Superior temporal gyrus (tissue), 1 donor: ENCODE results near the gene ULK4.
"Not testable (repeated sequence)": the region's sequence is repeated elsewhere in the genome, so short reads cannot be mapped to it uniquely, and the experiment has no call there.

Experiments used
- DNase-seq: peaks from one replicate; pipeline ENCODE4 v3.0.0-alpha.2; 2016; ENCODE audit errors: extremely low spot score

ULK4 gene

GRCh38 chr3:41315126-41315525, 646.8 kb downstream of the ULK4 start:
- no peak for DNase-seq

- no peak for DNase-seq
Measured at GRCh38 chr3:41308119-41308518, 653.8 kb downstream of the ULK4 start.

DNA sequence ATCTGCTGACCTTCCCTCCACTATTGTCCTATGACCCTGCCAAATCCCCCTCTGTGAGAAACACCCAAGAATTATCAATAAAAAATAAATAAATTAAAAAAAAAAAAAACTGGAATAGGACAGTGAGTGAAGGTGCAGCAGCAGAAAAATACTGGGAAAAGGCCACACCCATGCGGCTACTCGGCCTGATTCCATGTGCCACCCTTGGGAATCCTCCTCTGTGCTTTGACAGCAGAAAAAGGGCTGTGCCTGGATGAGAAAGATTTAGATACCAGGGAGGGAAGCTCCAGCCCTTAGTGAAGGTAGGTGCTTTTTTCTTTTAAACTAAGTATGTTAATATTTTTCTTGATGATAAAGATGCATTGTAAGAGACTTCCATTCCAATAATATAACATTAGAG, 654.8 kb downstream of the ULK4 start:
- no peak for DNase-seq

GRCh38 chr3:41304593-41304992, 657.3 kb downstream of the ULK4 start:
- peak; percentile 57 for DNase-seq

DNA sequence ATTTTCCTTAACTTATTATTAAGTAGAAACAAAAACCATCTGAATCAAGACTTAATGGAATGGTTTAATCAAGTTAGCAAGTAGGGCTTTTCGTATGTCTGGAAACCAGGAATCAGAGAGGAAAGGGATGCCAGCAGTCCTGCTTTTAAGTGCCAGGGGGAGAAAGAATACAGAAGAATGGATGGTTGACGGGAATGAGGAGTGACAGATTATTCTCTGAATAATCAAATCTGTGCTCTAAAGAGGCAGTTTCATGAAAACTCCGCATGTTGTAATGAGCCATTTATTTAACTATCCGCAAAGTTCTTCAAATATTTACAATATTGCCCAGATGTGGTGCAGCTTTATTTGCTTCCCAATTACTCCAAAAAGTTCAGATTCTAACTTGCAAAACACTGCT, 659.6 kb downstream of the ULK4 start:
- no peak for DNase-seq

- DNase-seq, result no peak
Measured at GRCh38 chr3:41301548-41301947, 660.4 kb downstream of the ULK4 start.

- no peak for DNase-seq
Measured at GRCh38 chr3:41299036-41299435, 662.9 kb downstream of the ULK4 start.

- DNase-seq, result no peak
Measured at GRCh38 chr3:41297750-41298149, 664.2 kb downstream of the ULK4 start.

- no peak for DNase-seq
Measured at GRCh38 chr3:41296556-41296955, 665.3 kb downstream of the ULK4 start.

DNA sequence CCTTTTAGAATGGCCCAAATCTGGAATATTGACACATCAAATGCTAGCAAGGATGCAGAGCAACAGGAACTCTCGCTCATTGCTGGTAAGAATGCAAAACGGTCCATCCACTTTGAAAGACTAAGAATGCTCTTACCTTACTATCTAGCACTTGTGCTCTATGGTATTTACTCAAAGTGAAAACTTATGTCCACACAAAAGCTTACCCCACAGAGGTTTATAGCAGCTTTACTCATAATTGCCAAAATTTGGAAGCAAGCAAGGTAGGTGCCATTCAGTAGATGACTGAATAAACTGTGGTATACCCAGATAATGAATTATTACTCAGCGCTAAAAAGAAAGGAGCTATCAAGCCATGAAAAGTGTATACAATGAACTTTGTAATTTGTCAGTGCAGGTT, 666.2 kb downstream of the ULK4 start:
- DNase-seq, result no peak

GRCh38 chr3:41293169-41293681, 668.7 kb downstream of the ULK4 start:
- no peak for DNase-seq

DNA sequence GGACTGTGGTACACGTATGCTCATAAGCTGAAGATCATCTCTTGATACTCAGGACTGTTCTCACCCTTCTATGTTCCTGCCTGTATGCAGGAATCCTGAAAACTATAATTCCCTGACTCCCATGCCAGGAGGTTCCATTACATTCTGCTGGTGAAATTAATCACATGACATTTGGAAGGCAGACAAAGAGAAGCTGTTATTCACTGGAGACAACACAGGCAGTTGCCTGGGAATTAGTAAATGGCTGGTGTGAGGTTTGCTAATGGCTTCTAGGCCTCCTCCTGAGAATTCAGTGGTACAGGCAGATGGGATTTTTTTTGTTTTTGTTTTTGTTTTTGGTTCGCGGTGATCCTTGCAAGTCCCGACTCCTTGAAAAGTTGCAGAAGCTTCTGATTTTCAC, 671.2 kb downstream of the ULK4 start:
- DNase-seq, result no peak

- DNase-seq, result no peak
Measured at GRCh38 chr3:41290306-41290705, 671.6 kb downstream of the ULK4 start.

- DNase-seq, result no peak
Measured at GRCh38 chr3:41288785-41289184, 673.1 kb downstream of the ULK4 start.

DNA sequence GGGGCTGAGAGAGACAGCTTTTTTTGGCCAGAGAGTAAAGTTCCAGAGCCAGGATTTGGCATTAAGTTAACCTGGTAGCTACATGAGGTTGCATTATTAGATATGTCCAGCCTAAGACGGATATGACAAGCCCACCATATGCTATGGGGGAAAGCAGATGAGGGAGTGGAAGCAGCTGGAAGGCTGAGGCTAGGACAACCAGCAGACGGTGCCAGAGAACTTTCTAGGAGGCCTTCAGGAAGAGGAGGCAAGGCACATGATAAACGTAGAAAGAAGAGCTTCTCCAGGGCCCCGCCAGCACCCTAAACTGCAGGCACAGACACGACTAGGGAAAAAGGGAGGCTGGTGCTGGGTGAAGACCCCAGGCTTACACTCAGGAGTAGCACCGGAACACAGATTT, 675.6 kb downstream of the ULK4 start:
- DNase-seq, result no peak

DNA sequence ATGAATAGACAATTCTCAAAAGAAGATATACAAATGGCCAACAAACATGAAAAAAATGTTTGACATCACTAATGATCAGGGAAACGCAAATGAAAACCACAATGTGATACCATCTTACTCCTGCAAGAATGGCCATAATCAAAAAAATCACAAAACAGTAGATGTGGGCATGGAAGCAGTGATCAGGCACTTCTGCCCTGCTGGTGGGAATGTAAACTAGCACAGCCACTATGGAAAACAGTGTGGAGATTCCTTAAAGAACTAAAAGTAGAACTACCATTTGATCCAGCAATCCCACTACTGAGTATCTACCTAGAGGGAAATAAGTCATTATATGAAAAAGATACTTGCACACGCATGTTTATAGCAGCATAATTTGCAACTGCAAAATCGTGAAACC, 677.0 kb downstream of the ULK4 start:
- not testable (repeated sequence) for DNase-seq

DNA sequence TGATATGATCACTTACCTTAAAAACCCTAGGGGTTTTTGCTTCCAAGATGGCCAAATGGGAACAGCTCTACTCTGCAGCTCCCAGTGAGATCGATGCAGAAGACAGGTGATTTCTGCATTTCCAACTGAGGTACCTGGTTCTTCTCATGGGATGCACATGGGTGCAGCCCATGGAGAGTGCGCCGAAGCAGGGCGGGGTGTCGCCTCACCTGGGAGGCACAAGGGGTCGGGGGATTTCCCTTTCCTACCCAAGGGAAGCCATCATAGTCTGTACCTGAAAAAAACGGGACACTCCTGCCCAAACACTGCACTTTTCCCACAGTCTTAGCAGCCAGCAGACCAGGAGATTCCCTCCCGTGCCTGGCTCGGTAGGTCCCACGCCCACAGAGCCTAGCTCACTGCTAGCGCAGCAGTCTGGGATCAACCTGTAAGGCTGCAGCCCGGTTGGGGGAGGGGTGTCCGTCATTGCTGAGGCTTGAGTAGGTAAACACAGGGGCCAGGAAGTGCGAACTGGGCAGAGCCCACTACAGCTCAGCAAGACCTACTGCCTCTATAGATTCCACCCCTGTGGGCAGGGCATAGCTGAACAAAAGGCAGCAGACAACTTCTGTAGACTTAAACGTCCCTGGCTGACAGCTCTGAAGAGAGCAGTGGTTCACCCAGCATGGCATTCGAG, 684.0 kb downstream of the ULK4 start:
- DNase-seq, result no peak

GRCh38 chr3:41276191-41276590, 685.7 kb downstream of the ULK4 start:
- DNase-seq, result no peak

GRCh38 chr3:41274944-41275668, 686.8 kb downstream of the ULK4 start:
- no peak for DNase-seq

DNA sequence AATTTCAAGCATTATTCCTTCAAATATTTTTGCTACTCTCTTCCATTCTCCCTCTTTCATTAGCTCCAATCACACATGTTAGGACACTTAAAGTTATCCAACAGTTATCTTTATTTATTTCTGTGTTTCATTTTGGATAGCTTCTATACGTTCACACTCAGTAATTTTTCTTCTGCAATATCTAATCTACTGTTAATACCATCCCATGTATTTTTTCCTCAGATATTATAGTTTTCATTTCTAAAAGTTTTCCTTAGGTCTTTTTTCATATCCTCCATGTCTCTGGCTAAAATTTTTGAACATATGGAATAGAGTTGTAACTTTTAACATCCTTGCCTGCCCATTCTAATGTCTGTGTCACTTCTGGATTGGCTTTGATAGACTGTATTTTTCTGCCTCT, 689.2 kb downstream of the ULK4 start:
- DNase-seq, result no peak

DNA sequence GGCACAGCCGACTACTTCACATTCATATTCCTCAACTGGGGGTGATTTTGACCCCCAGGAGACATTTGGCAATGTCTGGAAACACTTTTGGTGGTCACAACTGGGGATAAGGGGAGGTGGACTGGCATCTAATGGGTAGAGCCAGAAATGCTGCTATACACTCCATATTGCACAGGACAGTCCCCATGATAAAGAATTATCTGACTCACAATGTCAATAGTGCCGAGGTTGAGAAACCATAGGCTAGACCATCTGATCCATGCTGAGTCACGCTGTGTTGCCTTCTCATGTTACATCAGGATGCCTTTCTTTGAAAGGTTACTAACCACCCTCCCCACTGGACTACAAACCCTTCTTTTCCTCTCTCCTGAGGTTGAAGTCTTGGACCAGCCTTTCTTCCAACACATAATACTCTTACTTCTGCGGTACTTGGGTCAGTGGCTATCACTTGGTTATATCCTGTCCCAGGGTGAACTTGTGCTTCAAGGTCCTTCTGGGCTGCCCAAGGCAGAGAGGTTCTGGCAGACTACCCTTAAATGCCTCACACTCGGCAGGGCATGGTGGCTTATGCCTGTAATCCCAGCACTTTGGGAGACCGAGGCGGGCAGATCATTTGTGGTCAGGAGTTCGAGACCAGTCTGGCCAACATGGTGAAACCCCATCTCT, 693.8 kb downstream of the ULK4 start:
- DNase-seq, result no peak

DNA sequence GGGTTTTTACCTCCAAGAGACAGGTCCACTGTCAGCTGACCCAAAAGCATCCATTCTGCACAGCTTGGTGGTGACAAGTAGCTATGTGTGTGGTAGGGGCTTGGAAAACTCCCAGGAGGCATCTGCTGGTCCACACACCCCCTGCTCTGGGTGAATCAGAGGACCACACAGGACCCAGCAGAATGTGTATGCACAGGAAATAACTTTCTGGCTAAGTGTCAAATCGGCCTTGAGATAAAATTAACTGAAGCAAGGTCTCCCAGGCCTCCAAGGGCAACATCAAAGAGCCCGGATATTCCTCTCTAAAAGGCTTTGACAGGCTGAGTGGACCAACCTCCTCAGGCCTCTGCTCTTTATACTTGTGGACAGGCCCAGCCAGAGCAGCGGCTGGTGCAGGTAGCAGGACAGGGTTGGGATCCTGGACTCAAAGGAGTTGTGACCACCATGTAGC, 696.1 kb downstream of the ULK4 start:
- no peak for DNase-seq
